Astrocyte (in vitro differentiated cells and primary cell): ENCODE results near the gene LRIG1.

Source experiments
- EZH2 ChIP-seq: IDR thresholded peaks from 2 replicates; pipeline ENCODE4 v1.6.1; 2012; ENCODE audit warnings: mild to moderate bottlenecking, low read length, inconsistent platforms; ENCODE audit not compliant: insufficient read depth
- TF ChIP-seq, protein P1 (sequence below): IDR thresholded peaks from 2 replicates; pipeline ENCODE4 v1.5.1; 2011; ENCODE audit warnings: low read depth, mild to moderate bottlenecking, inconsistent platforms, low read length, moderate library complexity; ENCODE audit not compliant: insufficient read depth

- TF ChIP-seq EZH2: no peak
- TF ChIP-seq, protein P1, sequence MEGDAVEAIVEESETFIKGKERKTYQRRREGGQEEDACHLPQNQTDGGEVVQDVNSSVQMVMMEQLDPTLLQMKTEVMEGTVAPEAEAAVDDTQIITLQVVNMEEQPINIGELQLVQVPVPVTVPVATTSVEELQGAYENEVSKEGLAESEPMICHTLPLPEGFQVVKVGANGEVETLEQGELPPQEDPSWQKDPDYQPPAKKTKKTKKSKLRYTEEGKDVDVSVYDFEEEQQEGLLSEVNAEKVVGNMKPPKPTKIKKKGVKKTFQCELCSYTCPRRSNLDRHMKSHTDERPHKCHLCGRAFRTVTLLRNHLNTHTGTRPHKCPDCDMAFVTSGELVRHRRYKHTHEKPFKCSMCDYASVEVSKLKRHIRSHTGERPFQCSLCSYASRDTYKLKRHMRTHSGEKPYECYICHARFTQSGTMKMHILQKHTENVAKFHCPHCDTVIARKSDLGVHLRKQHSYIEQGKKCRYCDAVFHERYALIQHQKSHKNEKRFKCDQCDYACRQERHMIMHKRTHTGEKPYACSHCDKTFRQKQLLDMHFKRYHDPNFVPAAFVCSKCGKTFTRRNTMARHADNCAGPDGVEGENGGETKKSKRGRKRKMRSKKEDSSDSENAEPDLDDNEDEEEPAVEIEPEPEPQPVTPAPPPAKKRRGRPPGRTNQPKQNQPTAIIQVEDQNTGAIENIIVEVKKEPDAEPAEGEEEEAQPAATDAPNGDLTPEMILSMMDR: no peak
Measured at GRCh38 chr3:66385066-66385465, 115.8 kb downstream of the LRIG1 start.
